B cell (primary cell): ENCODE measurements around the gene ERCC2. TPM values are rescaled to one million over a fixed set of nuclear protein-coding genes. Genes with fewer than 3 reads are reported as not detected.

ENCODE experiments used
- ATAC-seq: fragments of 200-7000 bp; cut with Tn5 transposase; one replicate; pipeline ENCODE4 v1.10.0; 2021; ENCODE audit warnings: low read depth, mild to moderate bottlenecking, moderate number of reproducible peaks, moderate library complexity
- CTCF ChIA-PET: fragments of 350-600 bp; sonication (Branson Sonifier 250); formaldehyde crosslinking; loops from one replicate; lab custom pipeline; 2021; ENCODE audit warnings: antibody characterized with exemption, inconsistent platforms; lab: Charles Lee
- POLR2A ChIA-PET: fragments of 350-600 bp; sonication (Branson Sonifier 250); formaldehyde crosslinking; loops from one replicate; lab custom pipeline; 2021; ENCODE audit warnings: antibody characterized with exemption; lab: Charles Lee
- DNase-seq: peaks from one replicate; pipeline ENCODE4 v3.0.0; 2013
- H2AFZ ChIP-seq: 2 replicates; pipeline ENCODE4 v1.6.1; 2012; ENCODE audit warnings: mild to moderate bottlenecking, low read depth, low read length; ENCODE audit not compliant: insufficient read depth, poor library complexity, severe bottlenecking
- H3K27ac ChIP-seq, 2 donors: 1 replicate in 1 of 2; 2 replicates in 1 of 2; pipeline ENCODE4 v1.5.1; 2012 to 2013; ENCODE audit warnings: low read length in 2 of 2, mild to moderate bottlenecking in 2 of 2, moderate library complexity in 1 of 2
- H3K27me3 ChIP-seq, 4 experiments: fragments of 200-600 bp in 1 of 4; sonication (generic) in 1 of 4; replicated peaks in 1 of 4; 1 replicate in 2 of 4; 2 replicates in 2 of 4; pipeline versions ENCODE4 v1.6.1 to v1.7.0; 2013 to 2016; ENCODE audit warnings: low read length in 3 of 4, mild to moderate bottlenecking in 2 of 4, mixed read lengths in 1 of 4, moderate library complexity in 1 of 4; ENCODE audit not compliant: insufficient read depth in 4 of 4, control insufficient read depth in 3 of 4; ENCODE audit errors: control extremely low read depth in 1 of 4
- H3K36me3 ChIP-seq, 2 experiments: replicated peaks in 1 of 2; 1 replicate in 1 of 2; 2 replicates in 1 of 2; pipeline versions ENCODE4 v1.6.1 to v1.7.1; 2013; ENCODE audit warnings: low read length in 1 of 2; ENCODE audit not compliant: insufficient read depth in 2 of 2, control insufficient read depth in 1 of 2; ENCODE audit errors: control extremely low read depth in 1 of 2, extremely low read depth in 1 of 2
- H3K4me1 ChIP-seq, 2 donors: fragments of 200-600 bp in 1 of 2; sonication (generic) in 1 of 2; 1 replicate in 1 of 2; 2 replicates in 1 of 2; pipeline versions ENCODE4 v1.5.1 to v1.6.1; 2013 to 2017; ENCODE audit warnings: low read length in 2 of 2; ENCODE audit not compliant: control insufficient read depth in 2 of 2, insufficient read depth in 2 of 2
- H3K4me2 ChIP-seq: replicated peaks from 2 replicates; pipeline ENCODE3; 2012; ENCODE audit warnings: mild to moderate bottlenecking, low read depth, low read length; ENCODE audit not compliant: poor library complexity, severe bottlenecking
- H3K4me3 ChIP-seq, 5 experiments: fragments of 200-600 bp in 1 of 5; sonication (generic) in 1 of 5; 1 replicate in 3 of 5; 2 replicates in 2 of 5; pipeline versions ENCODE4 v1.5.1 to v1.7.0; 2011 to 2016; ENCODE audit warnings: low read length in 4 of 5, mild to moderate bottlenecking in 4 of 5, low read depth in 2 of 5, control low read depth in 1 of 5, moderate library complexity in 1 of 5; ENCODE audit not compliant: insufficient read depth in 1 of 5; ENCODE audit errors: control extremely low read depth in 1 of 5, extremely low read depth in 1 of 5
- H3K79me2 ChIP-seq: fragments of 200-600 bp; sonication (generic); one replicate; pipeline ENCODE4 v1.6.0; 2016; ENCODE audit warnings: low read length; ENCODE audit not compliant: control insufficient read depth, insufficient read depth
- H3K9ac ChIP-seq: fragments of 200-600 bp; sonication (generic); 2 replicates; pipeline ENCODE4 v1.6.1; 2017; ENCODE audit warnings: mild to moderate bottlenecking, low read length, moderate library complexity
- H3K9me3 ChIP-seq, 3 donors: one replicate each; pipeline versions ENCODE4 v1.6.1 to v1.7.1; 2013; ENCODE audit warnings: low read length in 2 of 3; ENCODE audit not compliant: control insufficient read depth in 2 of 3, insufficient read depth in 1 of 3; ENCODE audit errors: control extremely low read depth in 1 of 3
- H4K20me1 ChIP-seq: 2 replicates; pipeline ENCODE4 v1.6.0; 2012; ENCODE audit warnings: mild to moderate bottlenecking, low read length; ENCODE audit not compliant: insufficient read depth, control insufficient read depth, poor library complexity, severe bottlenecking
- H3K27ac Mint-ChIP-seq: one replicate; pipeline ENCODE4 v1.8.0; 2021; ENCODE audit warnings: mixed read lengths
- H3K27me3 Mint-ChIP-seq: one replicate; pipeline ENCODE4 v1.8.0; 2021; ENCODE audit warnings: mixed read lengths
- H3K4me1 Mint-ChIP-seq: one replicate; pipeline ENCODE4 v1.8.0; 2021; ENCODE audit warnings: mixed read lengths
- H3K4me3 Mint-ChIP-seq: one replicate; pipeline ENCODE4 v1.8.0; 2021; ENCODE audit warnings: mixed read lengths
- H3K9me3 Mint-ChIP-seq: one replicate; pipeline ENCODE4 v1.8.0; 2022; ENCODE audit warnings: mixed read lengths; ENCODE audit not compliant: insufficient read depth
- EZH2 ChIP-seq: IDR thresholded peaks from 2 replicates; pipeline ENCODE4 v1.6.1; 2012; ENCODE audit warnings: borderline replicate concordance, low read depth, mild to moderate bottlenecking, moderate library complexity, low read length; ENCODE audit not compliant: insufficient read depth, poor library complexity, severe bottlenecking
- WGBS: methylation state at CpG from one replicate; pipeline ENCODE4 v1.1.5; 2013; ENCODE audit warnings: missing lambda C conversion rate; ENCODE audit not compliant: insufficient coverage; 5-methylcytosine and 5-hydroxymethylcytosine counted together
- intact Hi-C: fragments of 100-400 bp; cut with micrococcal nuclease; formaldehyde crosslinking; loops from one replicate; pipeline ENCODE4 v1.10.0; 2022
- polyA plus RNA-seq: library from polyadenylated mRNA; depleted of rRNA; stranded (reverse); fragments of >200 nt; gene quantifications from 2 replicates; pipeline ENCODE4 v1.2.3, GENCODE V29; 2012
- total RNA-seq, 2 donors: library from RNA; stranded (reverse); fragments of 120-200 nt in 1 of 2; gene quantifications; 1 replicate in 1 of 2; 2 replicates in 1 of 2; pipeline versions ENCODE4 v1.2.3 to v1.2.4, GENCODE V29; 2013 to 2022
- TF ChIP-seq, protein P1 (sequence below): fragments of 200-600 bp; IDR thresholded peaks from one replicate; pipeline ENCODE4 v1.8.0; 2022; ENCODE audit warnings: antibody characterized with exemption, mild to moderate bottlenecking

ERCC2 gene
- total and polyA plus RNA-seq, 2 donors (not counting 1 experiment from before 2014, with no cell fraction given) = 20.8 to 26.5 TPM

- peaks cover 13% of the 10 kb centered on the region for H3K27me3 Mint-ChIP-seq
- TF ChIP-seq EZH2 = no peak
- TF ChIP-seq, protein P1, sequence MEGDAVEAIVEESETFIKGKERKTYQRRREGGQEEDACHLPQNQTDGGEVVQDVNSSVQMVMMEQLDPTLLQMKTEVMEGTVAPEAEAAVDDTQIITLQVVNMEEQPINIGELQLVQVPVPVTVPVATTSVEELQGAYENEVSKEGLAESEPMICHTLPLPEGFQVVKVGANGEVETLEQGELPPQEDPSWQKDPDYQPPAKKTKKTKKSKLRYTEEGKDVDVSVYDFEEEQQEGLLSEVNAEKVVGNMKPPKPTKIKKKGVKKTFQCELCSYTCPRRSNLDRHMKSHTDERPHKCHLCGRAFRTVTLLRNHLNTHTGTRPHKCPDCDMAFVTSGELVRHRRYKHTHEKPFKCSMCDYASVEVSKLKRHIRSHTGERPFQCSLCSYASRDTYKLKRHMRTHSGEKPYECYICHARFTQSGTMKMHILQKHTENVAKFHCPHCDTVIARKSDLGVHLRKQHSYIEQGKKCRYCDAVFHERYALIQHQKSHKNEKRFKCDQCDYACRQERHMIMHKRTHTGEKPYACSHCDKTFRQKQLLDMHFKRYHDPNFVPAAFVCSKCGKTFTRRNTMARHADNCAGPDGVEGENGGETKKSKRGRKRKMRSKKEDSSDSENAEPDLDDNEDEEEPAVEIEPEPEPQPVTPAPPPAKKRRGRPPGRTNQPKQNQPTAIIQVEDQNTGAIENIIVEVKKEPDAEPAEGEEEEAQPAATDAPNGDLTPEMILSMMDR = no peak
- H3K4me3 ChIP-seq = peak within 1 kb of the TSS; percentile 72 to 97 (median 80)
- peaks cover 0 to 12% (median 0%) of the 10 kb centered on the region in 3 donors for H3K9me3 ChIP-seq
- H3K4me2 ChIP-seq = peak within 1 kb of the TSS; percentile 100
- peak; percentile 72 for ATAC-seq
- peaks cover 34 to 43% of the 10 kb centered on the region in 2 donors for H3K4me1 ChIP-seq
- under 1% methylated on average over 50 of the region's 51 CpGs for WGBS
- ChIA-PET CTCF (interaction anchor here (0.6 to 1.3 kb wide), 5 partner anchors 33 to 78 kb away, joined by 3 to 8 read pairs (median 5); no protein-coding TSS in a partner anchor), POLR2A (interaction anchor here (1.0 kb wide), 1 partner anchor 73 kb away, joined by 4 read pairs; no protein-coding TSS in a partner anchor)
- H3K4me1 Mint-ChIP-seq = peaks cover 46% of the 10 kb centered on the region
- no peaks in the 10 kb centered on the region for H3K36me3 ChIP-seq
- peak; percentile 92 for DNase-seq
- peak within 1 kb of the TSS; percentile 96 for H2AFZ ChIP-seq
- peak within 1 kb of the TSS; percentile 86 for H3K9ac ChIP-seq
- peaks cover 28% of the 10 kb centered on the region for H4K20me1 ChIP-seq
- peaks cover 31% of the 10 kb centered on the region for H3K79me2 ChIP-seq
- H3K27me3 ChIP-seq = peaks cover 0 to 30% (median 17%) of the 10 kb centered on the region in 4 experiments
- no peaks in the 10 kb centered on the region for H3K9me3 Mint-ChIP-seq
- H3K27ac ChIP-seq = peak within 1 kb of the TSS; percentile 81 to 92
- peak within 1 kb of the TSS; percentile 93 for H3K4me3 Mint-ChIP-seq
- peak within 1 kb of the TSS; percentile 92 for H3K27ac Mint-ChIP-seq
- intact Hi-C loops = loop anchor here (1.0 to 10.0 kb wide), 11 partner anchors 13 to 588 kb away; partner anchors contain the start of genes CCDC61, ERCC1, ERCC2 and FBXO46
These were observed 36.1 kb upstream of the ERCC2 start, which contains the start of gene POLR1G for GRCh38 chr19:45406226-45407090. Gene POLR1G, plus strand, starts transcription at chr19:45406644. Its CDS starts 53 bp downstream, at chr19:45406697.
